Measurements from ENCODE around the gene MEIOC.
"Not testable (repeated sequence)": the region's sequence is repeated elsewhere in the genome, so short reads cannot be mapped to it uniquely, and the experiment has no call there.

Gene MEIOC

DNA sequence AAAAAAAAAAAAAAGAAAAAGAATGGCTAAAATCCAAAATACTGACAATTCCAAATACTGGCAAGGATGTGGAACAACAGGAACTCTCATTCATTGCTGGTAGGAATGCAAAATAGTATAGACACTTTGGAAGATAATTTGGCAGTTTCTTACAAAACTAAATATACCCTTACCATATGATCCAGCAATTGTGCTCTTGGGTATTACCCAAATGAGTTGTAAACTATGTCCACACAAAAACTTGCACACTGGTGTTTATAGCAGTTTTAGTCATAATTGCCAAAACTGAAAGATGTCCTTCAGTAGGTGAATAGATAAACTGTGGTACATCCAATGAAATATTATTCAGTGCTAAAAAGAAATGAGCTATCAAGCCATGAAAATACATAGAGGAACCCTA, 8.5 kb upstream of the MEIOC start:
- no peak for DNase-seq (ENCODE audit: low read depth in 2 of 2)

- no peak for DNase-seq (ENCODE audit: low read depth in 2 of 2)
These were observed 7.3 kb upstream of the MEIOC start for GRCh38 chr17:44648963-44649362.

GRCh38 chr17:44651228-44651627, 5.0 kb upstream of the MEIOC start:
- no peak for DNase-seq (ENCODE audit: low read depth in 2 of 2)

- no peak for DNase-seq (ENCODE audit: low read depth in 2 of 2)
These were observed 3.5 kb upstream of the MEIOC start for GRCh38 chr17:44652727-44653126.

- no peak for DNase-seq (ENCODE audit: low read depth in 2 of 2)
These were observed 2.9 kb upstream of the MEIOC start for GRCh38 chr17:44653384-44653783.

DNA sequence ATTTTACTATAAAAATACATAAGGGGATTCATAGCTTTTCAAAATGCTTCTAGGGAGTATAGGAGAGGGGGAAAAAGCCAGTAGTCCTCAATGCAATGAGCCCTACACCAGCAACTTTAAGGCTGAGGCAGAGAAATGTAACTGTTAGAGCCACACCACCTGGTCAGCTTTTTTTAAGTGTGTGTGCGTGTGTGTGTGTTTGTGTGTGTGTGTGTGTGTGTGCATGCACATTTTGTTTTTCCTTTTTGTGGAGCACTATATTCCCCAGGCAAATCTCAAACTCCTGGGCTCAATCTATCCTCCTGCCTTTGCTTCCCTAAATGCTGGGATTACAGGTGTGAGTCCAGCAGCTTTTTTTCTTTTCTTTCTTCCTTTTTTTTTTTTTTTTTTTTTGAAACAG, 2.3 kb upstream of the MEIOC start:
- no peak for DNase-seq (ENCODE audit: low read depth in 2 of 2)

GRCh38 chr17:44661835-44662234, 5.6 kb downstream of the MEIOC start:
- DNase-seq (ENCODE audit: low read depth in 2 of 2) = no peak

DNA sequence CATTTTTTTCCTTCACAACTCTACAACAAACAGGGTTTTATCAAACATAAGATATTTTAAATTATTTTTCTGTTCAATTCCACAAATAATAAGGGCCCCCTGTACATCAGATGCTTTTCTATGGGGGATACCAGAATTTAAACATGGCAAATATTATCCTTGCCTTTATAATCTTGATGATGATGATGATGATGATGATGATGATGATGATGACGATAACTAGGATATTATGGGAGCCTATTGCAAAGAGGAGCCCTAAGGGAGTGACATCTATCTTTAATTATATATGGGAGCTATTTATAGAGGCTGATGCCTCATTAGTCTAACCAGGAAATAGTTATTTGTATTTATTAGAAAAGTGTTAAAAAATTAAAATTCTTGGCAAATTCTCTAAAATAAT, 6.8 kb downstream of the MEIOC start:
- no peak for DNase-seq (ENCODE audit: low read depth in 2 of 2)

DNA sequence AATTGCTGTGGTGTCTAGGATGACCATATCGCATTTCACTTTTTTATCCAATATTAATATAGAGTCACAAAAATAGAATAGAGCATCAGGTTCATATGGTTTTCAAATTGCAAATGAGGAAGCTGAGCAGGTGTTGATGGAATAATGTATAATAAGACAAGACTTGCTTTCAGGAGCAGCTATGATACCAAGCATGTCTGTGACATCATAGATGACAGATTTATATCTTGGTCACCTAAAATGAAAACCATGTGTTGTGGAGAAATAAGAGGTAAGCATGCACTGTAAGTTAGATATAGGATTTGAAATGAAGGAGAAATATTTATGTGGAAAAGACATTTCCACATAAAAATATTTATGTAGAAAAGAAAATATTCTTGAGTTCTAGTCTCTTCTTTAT, 8.6 kb downstream of the MEIOC start:
- no peak for DNase-seq (ENCODE audit: low read depth in 2 of 2)

DNA sequence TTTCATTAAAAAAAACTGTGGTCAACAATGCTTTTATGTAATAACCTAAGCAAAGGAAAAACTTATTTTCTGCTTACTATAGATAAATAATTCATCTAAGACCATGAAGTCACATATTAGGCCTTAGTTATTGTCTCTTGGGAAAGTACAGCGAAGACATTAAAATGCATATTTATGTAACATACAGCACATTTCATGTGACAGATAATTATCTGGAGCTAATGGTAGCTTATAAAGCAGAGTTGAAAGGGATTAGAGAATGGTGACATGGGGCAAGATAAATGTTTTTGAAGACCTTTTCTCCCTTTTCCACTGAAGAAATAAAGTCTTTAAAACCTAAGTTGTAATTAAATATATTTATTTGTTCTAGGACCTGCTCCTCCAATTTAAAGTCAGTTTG, 9.7 kb downstream of the MEIOC start:
- no peak for DNase-seq (ENCODE audit: low read depth in 2 of 2)

DNA sequence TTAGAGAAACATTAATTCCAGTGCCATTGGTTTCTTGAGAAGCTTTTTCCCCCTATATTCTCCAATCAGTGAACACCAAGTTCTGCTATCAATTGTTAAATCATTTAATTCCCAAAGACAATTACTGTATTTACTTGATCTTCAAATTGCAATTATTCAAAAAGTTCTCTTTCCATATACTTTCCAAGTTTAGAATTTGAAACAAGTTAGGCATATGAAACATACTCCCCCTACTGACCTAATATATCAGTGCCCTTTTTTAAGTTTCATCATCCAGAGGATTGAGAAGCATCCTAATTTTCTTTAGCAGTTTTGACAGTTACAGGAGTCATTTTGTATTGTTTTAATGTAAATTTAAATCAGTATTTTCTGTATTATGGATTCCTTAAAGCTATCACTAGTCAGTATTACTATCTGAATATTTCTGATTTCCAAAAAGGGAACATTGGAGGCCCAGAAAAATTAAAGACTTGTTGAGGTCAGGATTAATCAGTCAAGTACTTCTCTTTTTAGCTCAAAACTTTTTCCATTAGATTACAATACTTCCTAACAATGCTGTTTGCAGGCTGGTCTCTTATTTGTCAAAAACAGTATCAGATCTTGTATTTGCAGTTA, 16.3 kb downstream of the MEIOC start:
- no peak for DNase-seq (ENCODE audit: low read depth in 2 of 2)

DNA sequence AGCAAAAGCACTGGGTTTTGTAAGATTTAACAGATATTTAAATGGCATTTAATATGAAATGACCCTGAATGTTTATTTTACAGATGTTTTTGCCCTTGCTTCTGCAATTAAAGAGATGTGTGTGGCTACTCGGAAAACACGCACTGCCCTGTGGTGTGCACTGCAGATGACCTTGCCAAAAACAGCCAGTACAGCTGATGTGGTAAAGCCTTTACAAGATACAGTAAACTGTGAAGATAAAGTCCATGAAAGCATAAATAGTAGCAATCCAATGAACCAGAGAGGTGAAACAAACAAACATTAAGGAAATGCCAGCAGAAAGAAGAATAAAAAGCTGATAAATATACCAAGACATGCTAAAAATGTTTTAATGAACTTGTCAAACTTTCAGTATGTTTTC, 17.6 kb downstream of the MEIOC start:
- DNase-seq (ENCODE audit: low read depth in 2 of 2) = no peak

GRCh38 chr17:44677136-44677535, 20.9 kb downstream of the MEIOC start:
- DNase-seq (ENCODE audit: low read depth in 2 of 2) = no peak

DNA sequence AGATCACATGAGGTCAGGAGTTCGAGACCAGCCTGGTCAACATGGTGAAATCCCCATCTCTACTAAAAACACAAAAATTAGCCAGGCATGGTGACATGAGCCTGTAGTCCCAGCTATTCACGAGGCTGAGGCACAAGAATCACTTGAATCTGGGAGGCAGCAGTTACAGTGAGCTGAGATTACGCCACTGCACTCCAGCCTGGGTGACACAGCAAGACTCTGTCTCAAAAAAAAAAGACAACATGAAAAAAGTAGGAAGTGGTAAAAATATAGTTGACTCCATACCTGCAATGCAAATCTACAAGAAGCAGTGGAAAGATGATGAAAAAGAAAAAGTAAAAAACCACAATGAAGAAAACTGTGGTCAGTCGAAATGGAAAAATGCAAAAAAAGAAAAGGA, 27.0 kb downstream of the MEIOC start:
- not testable (repeated sequence) for DNase-seq (ENCODE audit: low read depth in 2 of 2)

DNA sequence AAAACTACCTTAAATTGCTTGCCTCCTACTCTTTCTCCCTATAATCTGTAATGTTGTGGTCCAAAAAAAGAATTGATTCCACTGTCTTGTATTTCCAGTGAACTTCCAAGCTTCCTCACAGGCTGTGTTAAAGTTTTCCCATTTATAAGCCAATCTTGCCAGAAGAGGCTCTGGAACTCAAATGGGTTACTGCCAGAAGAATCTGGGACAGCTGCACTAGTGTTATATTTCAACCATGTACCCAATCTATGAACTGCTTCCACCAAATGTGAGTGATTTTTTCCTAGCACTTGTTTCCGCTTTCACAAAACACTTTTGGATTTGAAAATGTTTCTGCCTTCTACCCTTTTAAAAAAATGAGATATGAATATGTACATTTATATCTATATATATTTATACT, 31.5 kb downstream of the MEIOC start:
- DNase-seq (ENCODE audit: low read depth in 2 of 2) = no peak

DNA sequence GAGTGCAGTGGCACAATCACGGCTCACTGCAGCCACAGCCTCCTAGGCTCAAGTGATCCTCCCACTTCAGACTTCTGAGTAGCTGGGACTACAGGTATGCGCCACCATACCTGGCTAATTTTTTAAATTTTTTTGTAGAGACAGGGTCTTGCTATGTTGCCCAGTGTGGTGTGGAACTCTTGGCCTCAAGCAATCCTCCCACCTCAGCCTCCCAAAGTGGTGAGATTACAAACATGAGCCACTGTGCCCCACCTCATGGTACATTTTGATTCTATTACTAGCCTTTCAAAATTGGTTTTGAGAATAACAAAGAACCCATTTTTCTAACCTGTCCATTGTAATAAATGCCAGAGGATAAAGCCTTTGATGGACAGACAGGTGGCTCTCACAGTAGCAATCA, 31.9 kb downstream of the MEIOC start:
- DNase-seq (ENCODE audit: low read depth in 2 of 2) = no peak

- DNase-seq (ENCODE audit: low read depth in 2 of 2) = no peak
These were observed 32.6 kb downstream of the MEIOC start for GRCh38 chr17:44688675-44689476.

DNA sequence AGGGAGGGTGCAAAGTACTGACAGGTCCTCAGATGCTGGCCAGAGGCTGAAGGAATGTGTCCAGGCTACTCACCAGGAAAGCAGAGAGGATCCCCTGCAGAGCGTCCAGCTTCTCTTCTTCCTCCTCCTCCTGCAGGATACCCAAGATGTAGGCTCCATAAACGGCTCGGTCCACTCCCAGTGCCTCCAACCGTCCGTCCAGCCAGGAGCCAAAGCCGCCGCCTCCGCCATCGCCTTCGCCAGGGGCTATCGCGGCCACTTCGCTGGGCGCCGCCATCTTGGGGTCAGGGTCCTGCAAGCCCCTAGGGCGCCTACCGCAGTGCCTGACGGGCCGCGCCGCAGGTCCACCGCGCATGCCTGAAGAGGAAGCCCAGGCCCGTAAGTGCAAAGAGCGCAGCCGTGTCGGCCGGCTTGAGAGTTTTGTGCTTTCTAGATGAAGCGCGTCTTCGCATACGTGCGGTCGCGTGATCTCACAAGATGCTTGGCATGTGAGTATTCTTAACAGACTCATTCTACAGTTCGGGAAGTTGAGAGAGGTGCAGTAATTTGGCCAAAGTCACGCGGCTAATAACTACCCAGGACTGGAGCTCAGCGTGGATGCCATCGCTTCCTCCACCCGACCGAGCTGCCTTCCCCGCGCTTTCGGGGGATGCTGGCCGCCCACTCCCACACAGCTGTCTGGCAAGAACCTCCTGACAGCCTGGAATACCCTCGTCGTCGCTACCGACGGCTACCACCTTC, 33.4 kb downstream of the MEIOC start, which contains the start of gene CCDC43:
TSS of gene CCDC43 (minus strand) at position 300 of the 741 bp plus-strand sequence. CDS start at position 277, 23 bp downstream.
- DNase-seq (ENCODE audit: low read depth in 2 of 2) = peak; percentile 82 to 86

- not testable (repeated sequence) for DNase-seq (ENCODE audit: low read depth in 2 of 2)
These were observed 34.6 kb downstream of the MEIOC start for GRCh38 chr17:44690746-44691306.

- no peak for DNase-seq (ENCODE audit: low read depth in 2 of 2)
These were observed 37.3 kb downstream of the MEIOC start for GRCh38 chr17:44693609-44694008.

DNA sequence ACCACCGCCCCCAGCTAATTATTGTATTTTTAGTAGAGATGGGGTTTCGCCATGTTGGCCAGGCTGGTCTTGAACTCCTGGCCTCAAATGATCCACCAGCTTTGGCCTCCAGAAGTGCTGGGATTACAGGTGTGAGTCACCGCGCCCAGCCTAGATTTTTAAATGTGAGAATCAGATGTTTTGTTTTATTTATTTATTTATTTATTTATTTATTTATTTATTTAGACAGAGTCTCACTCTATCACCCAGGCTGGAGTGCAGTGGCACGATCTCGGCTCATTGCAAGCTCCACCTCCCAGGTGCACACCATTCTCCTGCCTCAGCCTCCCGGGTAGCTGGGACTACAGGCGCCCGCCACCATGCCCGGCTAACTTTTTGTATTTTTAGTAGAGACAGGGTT, 44.0 kb downstream of the MEIOC start:
- DNase-seq (ENCODE audit: low read depth in 2 of 2) = not testable (repeated sequence)

- no peak for DNase-seq (ENCODE audit: low read depth in 2 of 2)
These were observed 51.6 kb downstream of the MEIOC start for GRCh38 chr17:44707755-44708400.

Data from stimulated activated CD8-positive, alpha-beta memory T cell treated with anti-CD3 and anti-CD28 coated beads, Interleukin-7, amount 100 ng/mL, for 4 hours (primary cell).